ENCODE results near the gene SLC38A9. TPM values are rescaled to one million over a fixed set of nuclear protein-coding genes. Genes with fewer than 3 reads are reported as not detected.

SLC38A9 gene, protein sequence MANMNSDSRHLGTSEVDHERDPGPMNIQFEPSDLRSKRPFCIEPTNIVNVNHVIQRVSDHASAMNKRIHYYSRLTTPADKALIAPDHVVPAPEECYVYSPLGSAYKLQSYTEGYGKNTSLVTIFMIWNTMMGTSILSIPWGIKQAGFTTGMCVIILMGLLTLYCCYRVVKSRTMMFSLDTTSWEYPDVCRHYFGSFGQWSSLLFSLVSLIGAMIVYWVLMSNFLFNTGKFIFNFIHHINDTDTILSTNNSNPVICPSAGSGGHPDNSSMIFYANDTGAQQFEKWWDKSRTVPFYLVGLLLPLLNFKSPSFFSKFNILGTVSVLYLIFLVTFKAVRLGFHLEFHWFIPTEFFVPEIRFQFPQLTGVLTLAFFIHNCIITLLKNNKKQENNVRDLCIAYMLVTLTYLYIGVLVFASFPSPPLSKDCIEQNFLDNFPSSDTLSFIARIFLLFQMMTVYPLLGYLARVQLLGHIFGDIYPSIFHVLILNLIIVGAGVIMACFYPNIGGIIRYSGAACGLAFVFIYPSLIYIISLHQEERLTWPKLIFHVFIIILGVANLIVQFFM
- total RNA-seq: 15.9 and 19.8 TPM in 2 replicates

DNA sequence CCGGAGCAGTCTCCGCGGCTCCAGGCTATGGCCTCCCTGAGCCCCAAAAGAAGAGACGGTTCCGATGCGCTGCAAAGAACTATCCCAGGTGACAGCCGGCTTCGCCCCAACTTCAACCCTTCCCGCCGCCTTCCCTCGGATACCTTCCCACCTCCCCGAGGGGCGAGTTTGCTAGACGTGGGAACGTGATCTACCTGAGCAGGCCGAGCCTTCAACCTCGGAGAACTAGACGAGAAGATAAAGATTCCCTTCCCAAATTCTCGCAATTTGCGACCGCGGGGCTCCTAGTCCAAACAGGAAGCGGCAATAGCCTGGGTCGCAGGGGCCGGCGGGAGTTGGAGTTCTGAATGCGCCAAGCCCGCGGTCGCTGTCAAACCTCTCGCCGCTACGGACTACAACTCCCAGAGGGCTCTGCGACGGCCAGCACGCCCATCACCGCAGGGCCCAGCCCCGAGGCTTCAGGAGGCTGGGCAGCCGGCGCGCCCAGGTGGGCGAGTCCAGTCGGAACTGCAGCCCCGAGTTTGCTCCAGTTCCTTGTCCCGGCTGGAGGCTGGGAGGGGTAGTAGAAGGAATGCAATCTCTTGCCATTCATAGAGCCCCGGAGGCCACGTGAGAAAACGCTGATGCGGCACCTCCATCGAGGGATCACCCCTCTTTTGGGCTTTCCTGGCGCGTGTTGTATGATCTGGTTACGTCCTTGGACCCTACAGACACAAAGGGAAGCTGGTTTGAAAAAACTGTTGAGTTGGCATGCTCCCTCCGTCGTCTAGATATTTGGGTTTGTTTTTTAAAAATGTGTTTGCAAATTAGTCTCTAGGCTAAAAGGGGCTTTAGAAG is at the start of gene SLC38A9:
Gene SLC38A9 (minus strand): TSS at position 302 of the 837 bp plus-strand sequence. CDS start 14,366 bp downstream, outside the sequence.

GRCh38 chr5:55737793-55738192 is 25.7 kb upstream of the SLC38A9 start, which contains the start of gene DDX4:
Gene DDX4, plus strand, starts transcription at chr5:55738061. Its CDS starts 903 bp downstream, at chr5:55738964.

Other genes starting within 250 kb of the SLC38A9 start
- gene PLPP1, start 177.4 kb downstream of the SLC38A9 start, total RNA-seq: 27.2 and 29.0 TPM in 2 replicates
- not detected in 2 replicates for gene DDX4, start 25.7 kb upstream of the SLC38A9 start, total RNA-seq
- gene IL31RA, start 139.0 kb upstream of the SLC38A9 start, total RNA-seq: 0.28 and 0.42 TPM in 2 replicates